Renal cortical epithelial cell (primary cell): ENCODE data around the gene PDE4B. TPM values are rescaled to one million over a fixed set of nuclear protein-coding genes. Genes with fewer than 3 reads are reported as not detected.
A peak's percentile ranks its signal among the peaks of the same experiment; 100 is the strongest.
"Not testable (repeated sequence)": the region's sequence is repeated elsewhere in the genome, so short reads cannot be mapped to it uniquely, and the experiment has no call there.

ENCODE experiments used
- DNase-seq: peaks from one replicate; pipeline ENCODE4 v3.0.0-alpha.2; 2011; ENCODE audit warnings: low read depth
- total RNA-seq: library from RNA; depleted of rRNA; stranded (reverse); fragments of >200 nt; gene quantifications from 2 replicates; pipeline ENCODE4 v1.2.3, GENCODE V29; 2014

Gene PDE4B
- total RNA-seq, 1 donor from 2014 or later: 0.70 TPM

DNA sequence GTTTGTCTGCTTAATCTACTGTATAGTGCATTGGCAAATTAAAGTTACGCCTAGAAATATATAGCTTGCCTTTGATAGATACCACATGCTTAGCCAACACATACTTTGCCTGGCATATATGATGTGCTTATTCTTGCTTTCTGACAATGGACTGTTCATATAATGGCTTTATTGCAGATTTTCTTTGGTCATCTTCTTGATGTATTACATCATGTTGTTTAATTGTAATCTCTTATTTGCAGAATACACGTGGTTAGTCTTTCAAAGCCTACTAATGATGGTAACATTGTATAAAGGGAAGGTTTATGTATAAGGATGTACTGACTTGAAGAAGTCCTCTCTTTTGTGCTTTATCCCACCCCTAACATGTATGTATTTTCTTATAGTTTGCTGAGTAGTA, 201.5 kb downstream of the PDE4B start:
- no peak for DNase-seq

DNA sequence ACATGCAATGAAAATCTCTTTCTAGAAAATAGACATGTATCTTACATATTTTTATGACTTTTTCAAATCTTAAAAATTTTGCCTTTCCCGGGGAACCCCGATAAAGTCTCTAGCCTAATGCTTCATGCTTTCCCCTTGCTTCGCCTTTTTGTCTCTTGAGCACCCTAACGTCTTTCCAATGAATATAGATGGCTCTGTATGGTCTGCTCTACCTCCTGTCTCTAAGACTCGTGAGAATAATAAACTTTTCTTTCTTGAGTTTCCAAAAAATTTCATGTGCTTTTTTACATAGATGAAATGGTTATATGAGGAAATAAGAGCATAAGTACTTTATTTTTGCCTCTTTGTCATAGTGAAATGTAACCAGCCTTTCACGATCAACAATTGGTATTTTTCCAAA, 202.6 kb downstream of the PDE4B start:
- DNase-seq: no peak

DNA sequence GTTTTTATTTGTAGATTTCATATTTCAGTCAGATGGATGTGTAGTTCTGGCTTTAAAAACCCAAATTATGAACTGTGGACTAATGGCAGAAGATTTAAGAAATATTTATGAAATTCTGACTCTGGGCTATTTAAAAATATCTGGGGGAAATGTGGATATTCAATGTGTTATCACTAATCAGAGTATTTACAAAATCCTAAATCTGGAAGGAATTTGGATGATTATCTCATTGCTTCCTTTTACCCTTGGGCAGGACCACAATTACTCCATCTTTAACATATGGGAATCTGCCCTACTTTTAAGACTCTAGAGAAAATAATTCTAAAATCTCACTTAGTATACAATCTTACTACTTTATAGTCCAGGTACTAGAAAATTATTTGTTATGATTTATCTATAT, 203.2 kb downstream of the PDE4B start:
- DNase-seq: no peak

- peak; percentile 44 for DNase-seq
These were observed 205.0 kb downstream of the PDE4B start for GRCh38 chr1:65997693-65998092.

DNA sequence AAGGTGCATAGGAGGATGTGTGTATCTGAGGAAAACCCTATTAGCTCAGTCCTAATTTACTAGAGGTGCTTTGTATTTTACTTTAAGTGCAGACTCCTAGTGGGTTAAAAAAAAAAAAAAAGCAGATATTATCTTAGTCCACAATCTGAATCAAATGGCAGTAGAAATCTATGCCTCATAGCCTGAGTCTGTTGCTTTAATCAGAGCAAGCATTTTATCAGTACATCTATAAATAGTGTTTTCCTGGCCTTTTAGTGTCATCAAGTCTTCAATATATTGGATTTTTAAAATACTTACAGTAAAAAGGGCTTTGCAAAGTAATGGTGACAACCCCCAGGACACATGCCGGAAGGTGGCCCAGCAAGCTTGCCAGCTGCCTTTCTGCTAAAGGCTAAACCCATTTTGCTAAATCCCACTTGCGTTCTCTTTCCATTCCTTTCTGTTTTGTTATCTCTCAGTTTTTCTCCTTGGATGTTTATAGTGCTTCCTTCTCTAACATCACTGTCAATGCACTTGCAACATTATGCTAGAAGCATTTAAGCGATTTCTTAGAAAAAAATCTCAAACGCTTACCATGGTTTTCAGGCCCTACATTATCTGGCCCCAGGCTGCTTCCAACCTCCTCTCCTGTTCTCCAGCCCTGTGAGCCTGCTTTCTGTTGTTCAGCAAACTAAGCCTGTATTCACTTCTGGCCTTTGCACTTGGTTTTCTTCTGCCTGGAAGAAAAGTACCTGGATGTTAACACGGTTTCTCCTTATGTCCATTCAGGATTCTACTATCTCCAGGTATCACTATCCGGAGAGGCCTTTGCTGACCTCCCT, 206.3 kb downstream of the PDE4B start:
- DNase-seq: no peak

GRCh38 chr1:66000033-66000637, 207.4 kb downstream of the PDE4B start:
- no peak for DNase-seq

DNA sequence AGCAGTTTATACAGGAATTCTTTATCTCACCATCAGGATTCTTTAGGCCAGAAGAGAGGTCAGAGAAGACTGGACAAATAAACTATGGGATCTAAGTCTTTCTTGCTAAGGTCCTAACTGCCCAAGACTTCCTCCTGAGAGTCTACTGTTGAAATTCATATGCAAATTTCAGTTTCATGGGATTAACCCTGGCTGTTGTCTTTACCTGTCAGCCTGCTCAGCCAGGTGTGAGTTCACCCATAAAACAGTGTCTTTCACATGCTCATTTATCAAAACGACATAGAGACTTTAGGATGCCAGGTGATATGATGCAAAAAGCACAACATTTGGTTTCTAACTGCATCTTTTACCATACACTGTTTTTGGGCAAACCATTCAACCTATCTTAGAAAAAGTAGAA, 211.0 kb downstream of the PDE4B start:
- no peak for DNase-seq

DNA sequence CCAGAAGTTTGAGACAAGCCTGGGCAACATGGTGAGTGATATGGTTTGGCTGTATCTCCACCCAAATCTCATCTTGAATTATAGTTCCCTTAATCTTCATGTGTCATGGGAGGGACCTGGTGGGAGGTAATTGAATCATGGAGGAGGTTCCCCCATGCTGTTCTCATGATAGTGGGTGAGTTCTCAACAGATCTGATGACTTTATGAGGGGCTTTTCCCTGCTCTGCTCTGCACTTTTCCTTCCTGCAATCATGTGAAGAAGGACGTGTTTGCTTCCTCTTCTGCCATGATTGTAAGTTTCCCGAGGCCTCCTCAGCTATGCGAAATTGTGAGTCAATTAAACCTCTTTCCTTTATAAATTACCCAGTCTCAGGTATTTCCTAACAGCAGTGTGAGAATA, 213.8 kb downstream of the PDE4B start:
- not testable (repeated sequence) for DNase-seq

DNA sequence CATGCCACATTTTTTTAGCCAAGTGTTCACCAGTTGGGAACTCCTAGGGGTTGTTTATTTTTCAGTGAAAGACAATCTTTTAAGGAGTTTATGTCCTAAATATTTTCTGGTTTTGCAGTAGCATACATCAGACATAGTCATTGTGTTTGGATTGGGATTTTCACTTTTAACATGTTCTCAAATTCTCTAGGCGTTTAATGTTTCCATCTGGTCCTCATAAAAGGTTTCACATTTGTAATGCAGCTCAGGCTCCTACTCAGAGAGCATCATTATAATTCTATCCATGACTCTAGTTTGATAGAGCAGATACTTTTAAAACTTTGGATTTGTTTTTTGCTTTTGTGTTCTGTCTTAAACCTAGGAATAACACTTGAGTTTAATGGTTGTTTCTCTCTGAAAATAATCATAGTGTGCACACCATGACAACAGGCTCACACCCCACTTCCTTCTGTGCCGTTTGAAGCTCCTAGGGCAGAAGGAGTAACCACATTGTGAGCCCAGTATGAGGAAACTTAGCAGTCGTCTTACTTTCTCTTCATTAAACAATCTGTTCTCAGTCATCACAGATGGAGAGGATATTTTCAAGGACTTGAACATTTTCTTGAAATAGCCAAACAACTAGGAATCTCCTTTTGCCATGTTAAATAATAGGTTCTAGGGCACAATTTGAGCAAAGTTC, 219.6 kb downstream of the PDE4B start:
- no peak for DNase-seq

GRCh38 chr1:66013371-66013770, 220.7 kb downstream of the PDE4B start:
- no peak for DNase-seq

DNA sequence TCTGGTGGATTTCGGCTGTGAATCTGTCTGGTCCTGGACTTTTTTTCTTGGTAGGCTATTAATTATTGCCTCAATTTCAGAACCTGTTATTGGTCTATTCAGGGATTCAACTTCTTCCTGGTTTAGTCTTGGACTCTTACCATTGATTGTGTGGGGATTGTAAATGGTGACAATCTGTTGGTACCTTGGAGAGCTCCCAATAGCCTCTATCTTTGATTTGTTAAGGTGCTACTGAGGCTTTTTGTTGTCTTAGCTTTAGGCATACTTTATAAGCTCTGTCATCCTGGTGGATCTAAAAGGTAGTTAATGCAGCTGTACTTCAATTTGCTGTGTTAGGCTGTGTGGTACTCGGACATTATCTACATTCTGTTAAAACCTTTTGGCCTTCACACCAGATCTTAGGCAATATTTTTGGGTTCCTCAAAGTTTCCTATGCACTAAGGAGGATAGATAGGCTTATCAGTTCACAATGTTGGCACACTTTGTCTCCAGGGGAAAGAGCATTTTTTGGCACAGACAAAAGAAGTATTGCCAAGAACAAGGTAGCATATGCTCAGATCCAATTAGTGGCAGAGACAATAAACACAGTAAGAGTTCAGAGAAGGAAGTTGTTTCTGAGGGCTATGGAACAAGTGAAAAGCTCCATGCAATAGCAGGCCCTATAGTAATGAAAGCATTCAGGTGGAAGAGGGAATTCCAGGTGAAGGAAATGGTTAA, 230.4 kb downstream of the PDE4B start:
- peak; percentile 17 for DNase-seq

DNA sequence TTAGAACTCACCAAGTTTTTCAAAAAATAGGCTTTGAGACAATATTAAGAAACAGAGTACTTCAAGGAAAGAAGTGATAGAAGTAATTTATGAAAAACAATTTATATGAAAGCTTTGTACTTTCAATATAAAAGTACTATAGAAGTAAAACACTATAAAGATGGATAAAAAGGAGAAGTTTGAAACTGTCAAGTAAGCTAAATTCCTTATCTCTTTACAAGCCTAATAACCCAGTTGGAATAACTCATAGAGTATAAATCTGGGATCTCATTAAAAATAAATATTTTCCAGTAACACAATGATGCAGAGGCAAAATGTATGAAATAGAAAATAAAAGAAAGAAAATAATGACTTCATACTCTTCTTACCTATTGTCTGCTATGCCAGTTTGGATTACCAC, 232.5 kb downstream of the PDE4B start:
- no peak for DNase-seq

DNA sequence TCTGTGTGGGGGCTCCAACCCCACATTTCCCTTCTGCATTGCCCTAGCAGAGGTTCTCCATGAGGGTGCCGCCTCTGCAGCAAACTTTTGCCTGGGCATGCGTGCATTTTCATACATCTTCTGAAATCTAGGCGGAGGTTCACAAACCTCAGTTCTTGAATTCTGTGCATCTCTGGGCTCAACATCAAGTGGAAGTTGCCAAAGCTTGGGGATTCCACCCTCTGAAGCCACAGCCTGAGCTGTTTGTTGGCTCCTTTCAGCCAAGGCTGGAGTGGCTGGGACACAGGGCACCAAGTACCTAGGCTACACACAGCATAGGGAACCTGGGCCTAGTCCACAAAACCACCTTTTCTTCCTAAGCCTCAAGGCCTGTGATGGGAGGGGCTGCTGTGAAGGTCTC, 235.3 kb downstream of the PDE4B start:
- no peak for DNase-seq

DNA sequence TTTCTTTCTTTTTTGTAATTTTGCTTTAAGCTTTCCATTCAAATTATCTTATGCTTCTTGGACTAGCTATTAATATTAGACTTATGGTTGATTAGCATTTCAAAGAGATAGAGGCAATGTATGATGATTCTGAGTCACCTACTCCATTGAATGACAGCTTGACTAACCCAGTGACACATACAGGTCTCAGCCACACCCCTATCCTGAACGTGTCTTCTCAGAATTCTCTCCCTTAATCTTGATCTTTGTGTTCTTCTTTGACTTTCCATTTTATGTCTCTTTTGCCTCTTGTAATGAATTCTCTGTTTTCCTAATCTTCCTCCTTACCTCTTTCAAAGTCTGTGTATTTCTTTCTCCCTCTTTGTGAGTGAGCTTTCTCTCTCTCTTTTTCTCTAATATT, 241.1 kb downstream of the PDE4B start:
- DNase-seq: no peak

DNA sequence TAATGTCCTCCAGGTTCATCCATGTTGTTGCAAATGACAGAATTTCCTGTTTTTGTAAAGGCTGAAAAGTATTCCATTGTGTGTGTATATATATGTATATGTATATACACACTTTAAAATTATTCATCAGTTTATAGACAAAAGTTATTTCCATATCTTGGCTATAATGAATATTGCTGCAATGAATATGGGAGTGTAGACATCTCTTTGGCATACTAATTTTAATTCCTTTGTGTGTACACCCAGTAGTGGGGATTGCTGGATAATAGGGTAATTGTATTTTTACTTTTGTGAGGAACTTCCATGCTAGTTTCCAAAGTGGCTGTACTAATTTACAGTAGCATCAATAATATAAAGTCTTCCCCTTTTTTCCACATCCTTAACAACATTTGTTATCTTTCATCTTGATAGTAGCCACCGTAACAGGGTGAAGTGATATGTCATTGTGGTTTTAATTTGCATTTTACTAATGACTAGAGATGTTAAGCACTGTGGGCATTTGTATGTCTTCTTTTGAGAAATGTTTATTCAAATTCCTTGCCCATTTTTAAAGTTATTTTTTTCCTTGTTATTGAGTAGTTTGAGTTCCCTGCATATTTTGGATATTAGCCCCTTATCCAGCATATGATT, 243.0 kb downstream of the PDE4B start:
- DNase-seq: no peak

- peak; percentile 19 for DNase-seq
These were observed 249.0 kb downstream of the PDE4B start for GRCh38 chr1:66041654-66042053.

GRCh38 chr1:66043186-66043585, 250.5 kb downstream of the PDE4B start:
- DNase-seq: no peak

DNA sequence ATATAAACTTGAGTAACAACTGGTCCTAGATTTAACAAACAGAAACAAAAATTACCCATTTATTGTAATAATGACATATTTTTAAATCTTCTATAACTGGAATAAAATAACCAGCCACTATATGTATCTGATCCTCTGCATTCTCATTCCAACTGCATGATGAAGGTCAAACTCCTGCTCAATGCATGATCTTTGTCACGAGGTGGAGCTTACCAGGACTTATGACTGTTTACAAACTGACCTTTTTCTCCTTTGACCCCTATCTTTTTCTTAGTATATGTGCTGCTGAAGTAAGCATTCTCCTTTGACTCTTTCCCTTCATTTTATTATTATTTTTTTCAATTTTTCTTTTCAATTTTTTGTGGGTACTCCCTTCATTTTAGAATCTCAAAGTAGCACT, 252.2 kb downstream of the PDE4B start:
- no peak for DNase-seq

- DNase-seq: no peak
These were observed 253.7 kb downstream of the PDE4B start for GRCh38 chr1:66046415-66046814.

GRCh38 chr1:66048011-66048410, 255.3 kb downstream of the PDE4B start:
- DNase-seq: no peak

GRCh38 chr1:66050123-66050522, 257.4 kb downstream of the PDE4B start:
- no peak for DNase-seq

- DNase-seq: no peak
These were observed 257.9 kb downstream of the PDE4B start for GRCh38 chr1:66050633-66051032.
